Stimulated activated CD8-positive, alpha-beta memory T cell treated with anti-CD3 and anti-CD28 coated beads, Interleukin-2, amount 100 ng/mL, for 48 hours (primary cell): ENCODE results near the gene HOXD8.

Experiments used
- DNase-seq, 2 donors: peaks; one replicate each; pipeline ENCODE4 v3.0.0-alpha.2; 2020; ENCODE audit warnings: low read depth in 2 of 2

HOXD8 gene

GRCh38 chr2:176103742-176104315 is 25.7 kb upstream of the HOXD8 start:
- DNase-seq: no peak

DNA sequence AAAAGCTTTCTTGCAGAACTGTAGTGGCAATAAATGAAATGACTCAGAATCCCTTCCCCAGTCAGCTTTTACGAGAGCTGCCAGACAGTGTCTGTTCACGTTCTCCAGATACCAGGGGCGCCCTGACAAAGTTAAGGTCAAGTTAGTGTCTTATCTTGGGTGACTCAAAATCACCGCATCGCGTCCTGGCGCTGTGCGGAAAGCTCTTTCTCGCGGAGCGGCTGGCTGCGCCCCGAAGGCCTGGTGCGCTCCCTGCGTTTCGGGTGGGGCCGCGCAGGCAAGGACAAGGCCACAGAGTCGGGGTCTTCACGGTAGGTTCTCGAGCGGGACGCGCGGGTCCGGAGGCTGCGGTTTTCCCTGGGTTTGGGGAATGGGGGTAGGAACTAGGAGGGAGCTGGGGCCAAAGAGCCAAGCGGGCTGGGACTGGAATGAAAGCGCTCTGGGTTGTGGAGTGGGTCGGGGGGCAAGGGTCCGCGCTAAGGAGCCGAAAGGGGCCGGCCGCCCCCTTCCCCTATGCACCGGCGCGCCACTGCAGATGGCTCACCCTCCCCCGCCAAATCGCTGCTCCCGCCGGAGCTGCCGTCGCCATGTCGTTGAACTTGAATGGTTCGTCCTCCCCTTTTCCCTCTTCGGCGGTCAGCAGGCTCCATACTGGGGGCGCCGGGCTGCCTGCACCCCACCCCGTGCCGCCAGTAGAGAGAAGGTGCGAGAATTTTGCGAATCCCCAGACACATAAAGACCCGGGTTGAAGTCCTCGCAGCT is 25.0 kb upstream of the HOXD8 start:
- no peak for DNase-seq

DNA sequence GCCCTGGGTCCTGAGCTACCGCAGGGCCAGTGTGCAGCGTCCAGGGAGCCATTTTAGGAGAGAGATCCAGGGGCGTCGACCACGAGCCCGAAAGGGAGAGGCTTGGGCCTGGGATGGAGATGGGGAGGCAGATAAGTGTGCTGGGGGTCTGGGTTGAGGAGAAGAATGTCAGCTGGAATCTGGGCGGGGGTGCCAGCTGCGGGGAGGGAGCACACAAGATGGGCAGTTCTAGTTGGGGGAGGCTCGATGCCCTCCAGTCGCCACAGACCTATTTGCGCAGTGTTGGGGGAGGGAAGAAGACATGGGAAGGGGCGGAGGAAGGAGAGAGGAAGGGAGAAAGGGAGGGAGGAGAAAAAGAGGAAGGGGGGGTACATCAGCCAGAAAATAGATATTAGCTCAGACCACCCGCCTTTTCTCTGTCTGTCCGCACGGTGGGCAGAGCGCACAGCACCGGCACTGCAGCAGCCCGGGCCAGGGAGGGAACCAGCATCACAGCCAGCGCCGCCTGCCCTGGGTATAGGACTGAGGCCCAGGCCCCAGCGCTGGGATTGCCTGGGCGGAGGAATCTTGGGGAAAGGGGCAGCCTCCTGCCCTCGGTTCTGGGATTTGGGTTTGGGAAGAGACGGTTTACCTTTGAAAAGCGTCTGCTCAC is 24.3 kb upstream of the HOXD8 start:
- no peak for DNase-seq

GRCh38 chr2:176105730-176106580 is 23.6 kb upstream of the HOXD8 start:
- no peak for DNase-seq

- no peak for DNase-seq
Observed at GRCh38 chr2:176106581-176107539, 22.6 kb upstream of the HOXD8 start, which contains the start of gene HOXD11. Gene HOXD11, plus strand, starts transcription at chr2:176107280. Its CDS starts 76 bp downstream, at chr2:176107356.

- no peak for DNase-seq
Observed at GRCh38 chr2:176107731-176108181, 21.7 kb upstream of the HOXD8 start.

DNA sequence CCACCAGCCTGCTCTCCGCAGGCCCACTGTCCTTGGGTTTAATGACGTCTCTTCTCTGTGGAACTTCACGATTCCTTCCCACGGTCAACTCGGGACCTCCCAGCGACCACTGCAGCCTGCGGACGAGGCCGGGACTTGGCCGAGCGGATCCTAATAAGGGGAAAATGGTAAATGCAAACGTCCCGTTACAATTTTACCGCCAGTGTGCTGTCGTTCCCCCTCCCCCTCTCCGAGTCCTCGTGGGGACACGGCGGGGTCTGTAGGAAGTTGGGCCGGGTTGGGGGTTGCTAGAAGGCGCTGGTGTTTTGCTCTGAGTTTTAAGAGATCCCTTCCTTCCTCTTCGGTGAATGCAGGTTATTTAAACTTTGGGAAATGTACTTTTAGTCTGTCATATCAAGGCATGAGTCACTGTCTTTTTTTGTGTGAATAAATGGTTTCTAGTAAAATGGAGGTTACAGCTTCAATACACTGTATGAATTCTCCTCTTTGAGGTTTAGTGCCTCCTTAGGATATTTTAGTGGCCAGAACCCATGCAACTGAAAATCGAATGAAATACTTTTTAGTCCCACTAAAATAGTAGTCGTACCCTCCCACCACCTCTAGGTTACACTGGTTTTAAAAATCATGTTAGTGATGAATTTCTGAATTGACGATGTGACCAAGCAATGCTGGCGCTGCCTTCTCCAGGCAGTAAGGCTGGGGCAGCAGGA is 20.2 kb upstream of the HOXD8 start:
- DNase-seq: no peak

DNA sequence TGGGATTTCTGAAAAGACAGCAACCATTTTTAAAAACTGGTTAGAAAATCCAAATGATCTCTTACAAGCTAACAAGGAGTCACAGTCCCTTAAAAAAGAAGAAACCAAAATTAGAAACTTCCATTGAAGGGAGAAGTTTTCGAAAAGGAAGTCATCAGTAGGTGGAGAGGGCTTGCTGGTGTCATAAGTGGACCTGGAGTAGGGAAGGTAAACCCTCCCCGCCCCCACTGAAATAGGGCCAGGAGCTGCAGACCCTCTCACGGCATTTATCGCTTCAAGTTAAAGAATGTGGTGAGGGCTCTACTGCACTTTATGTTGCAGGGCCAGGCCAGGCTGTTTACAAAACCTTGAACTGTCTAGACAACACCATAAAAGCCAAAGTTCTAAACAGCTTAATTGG is 19.6 kb upstream of the HOXD8 start:
- DNase-seq: no peak

DNA sequence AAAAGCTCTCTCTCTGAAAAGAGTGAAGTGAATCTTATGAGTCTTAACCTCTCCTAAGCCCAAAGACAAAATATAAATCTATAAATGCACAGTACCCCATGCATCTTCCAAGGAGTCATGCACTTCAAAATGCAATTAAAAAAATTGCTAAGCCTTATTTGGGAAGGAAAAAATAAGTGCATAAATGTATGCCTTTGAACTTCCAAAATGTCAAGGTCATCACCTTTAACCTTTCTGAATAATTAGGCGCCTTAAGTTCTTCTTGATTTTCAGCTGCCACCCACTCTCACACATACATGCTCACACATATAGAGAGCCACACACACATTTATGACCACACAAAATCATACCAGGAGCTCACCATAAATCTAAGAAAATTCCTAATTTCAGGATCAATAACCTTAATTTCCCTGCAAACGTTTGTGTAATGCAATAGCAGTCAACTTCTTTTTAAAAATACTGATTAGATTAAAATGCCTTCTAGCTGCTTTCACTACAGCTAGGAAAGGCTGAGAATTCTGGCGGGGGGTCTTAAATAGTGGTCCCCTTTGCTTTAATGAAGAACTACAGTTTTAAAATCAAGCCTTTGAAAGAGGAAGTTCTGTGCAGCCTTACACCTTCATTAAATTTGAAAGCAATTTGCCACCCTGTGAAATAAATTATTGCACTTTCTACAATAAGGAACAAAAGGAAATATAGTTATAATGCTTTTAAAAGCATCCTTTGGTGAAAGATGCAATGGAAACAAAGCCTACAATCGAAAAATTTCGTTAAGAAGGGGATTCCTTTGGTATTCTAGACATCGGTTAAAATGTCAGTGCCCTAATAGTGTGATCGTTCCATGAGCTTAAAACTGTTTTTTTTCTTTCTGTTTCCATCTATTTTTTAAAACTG is 18.8 kb upstream of the HOXD8 start:
- DNase-seq: no peak

GRCh38 chr2:176111309-176111663 is 18.2 kb upstream of the HOXD8 start:
- DNase-seq: no peak

- no peak for DNase-seq
Observed at GRCh38 chr2:176111846-176112374, 17.6 kb upstream of the HOXD8 start.

DNA sequence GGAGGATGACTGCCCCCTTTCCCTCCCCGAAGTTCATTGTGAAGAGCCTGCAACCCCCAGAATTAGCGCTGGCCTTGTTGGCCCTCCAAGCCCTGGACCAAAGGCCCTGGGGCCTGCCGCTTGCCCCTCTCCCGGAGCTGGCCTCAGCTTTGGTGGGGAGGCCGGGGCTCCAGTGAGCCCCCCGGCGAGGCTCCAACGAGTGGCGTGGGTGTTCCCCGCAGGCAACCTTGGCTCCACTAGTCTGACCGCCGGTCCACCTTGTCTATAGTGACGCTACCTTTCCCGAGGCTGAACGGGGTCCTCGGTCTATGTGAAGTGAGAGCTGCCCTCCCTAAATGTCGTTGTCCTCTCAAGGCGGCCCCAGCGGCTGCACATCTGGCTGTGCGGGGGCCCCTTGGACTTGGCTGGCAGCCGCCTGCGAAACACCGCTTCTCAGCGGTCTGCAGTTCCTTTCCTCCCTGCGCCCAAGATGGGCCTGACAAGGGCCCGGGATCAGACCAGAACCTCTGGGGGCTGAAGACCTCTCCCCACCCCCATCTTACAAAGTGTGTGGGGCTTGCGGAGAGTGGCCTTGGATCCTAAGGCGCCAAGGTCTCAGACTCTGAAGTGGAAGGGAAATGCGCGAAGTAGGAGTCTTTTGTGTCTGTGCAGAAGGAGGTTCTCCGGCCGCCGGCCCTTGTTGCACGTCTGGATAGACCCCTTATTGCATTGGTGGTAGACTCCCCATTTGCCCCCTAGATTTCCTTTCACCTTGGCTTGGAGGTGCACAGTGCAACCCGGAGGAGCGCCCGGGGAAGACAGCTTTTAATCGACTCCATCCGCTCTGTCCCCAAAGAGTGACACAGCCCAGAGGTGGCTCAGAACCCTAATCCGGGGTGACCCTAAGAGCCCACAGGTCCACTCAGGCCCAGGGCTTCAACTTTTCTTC is 16.9 kb upstream of the HOXD8 start:
- DNase-seq: no peak

DNA sequence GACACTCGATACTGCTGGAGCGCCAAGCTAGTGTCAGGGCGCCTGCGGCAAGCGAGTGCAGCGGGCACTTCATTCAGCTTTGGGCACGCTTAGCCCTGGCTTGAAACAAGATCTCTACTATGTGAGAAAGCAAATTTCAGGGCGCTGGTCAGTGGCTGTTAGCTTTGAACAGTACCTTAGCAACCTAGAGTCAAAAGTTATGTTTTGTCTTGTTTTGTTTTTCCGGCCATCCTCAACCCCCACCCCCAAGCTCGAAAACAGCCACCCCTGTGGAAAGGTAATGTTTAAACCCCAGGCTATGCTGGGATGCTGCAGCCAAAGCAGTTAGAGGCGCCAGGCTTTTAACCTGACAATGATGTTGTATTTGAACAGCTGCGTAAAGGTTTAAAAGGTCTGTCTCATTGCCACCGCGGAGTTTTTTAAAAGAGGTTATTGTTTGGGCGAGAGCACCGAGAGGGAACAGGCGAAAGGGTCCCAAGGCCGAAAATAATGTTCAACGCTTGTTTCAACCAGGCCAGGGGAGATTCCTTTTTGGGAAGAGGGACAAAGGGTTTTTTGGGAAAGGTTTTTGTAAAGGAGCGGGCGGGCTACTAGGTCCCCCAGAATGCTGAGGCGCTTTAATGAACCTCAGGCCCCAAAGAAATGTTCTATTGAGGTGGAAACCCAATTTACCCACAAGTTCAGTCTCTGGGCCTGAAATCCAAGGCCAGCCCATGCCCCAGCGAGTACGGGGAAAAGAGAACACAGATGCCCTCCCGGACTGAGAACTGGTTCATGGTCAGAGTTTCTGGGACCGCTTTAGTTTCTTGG is 15.2 kb upstream of the HOXD8 start:
- no peak for DNase-seq

DNA sequence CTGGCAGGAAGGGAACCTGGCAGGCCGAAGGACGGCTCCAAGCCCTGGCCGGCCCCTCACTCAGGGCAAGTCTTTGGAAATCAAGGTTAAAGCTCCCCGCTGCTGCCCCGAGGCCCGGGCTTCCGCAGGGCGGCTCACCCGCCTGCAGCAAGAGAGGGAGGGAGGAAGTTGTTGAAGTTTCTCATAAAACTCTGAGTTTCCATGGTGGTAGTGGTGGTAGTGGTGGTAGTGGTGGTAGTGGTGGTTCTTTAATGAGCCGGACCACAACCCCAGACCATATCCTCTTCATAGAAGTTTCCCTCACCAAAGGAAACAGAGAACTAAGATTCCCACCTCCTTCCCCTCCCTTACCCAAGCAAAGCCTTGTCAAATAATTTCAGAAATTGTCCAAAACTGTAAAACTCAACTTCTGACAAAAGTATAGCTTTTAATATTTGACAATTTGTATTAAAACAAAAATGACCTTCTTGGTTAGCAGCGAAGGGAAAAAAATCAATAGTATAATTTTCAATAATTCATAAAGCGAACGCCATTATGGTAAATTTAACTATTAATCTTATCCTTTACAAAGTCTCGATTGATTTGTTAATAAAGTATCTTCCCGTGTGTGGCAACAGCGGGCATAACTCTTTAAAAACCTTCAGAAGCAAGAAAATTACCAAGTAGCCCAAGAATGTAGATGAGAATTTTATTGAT is 14.4 kb upstream of the HOXD8 start:
- no peak for DNase-seq

GRCh38 chr2:176115883-176116813 is 13.4 kb upstream of the HOXD8 start, which contains the start of gene HOXD10:
Gene HOXD10, plus strand, starts transcription at chr2:176116778. Its CDS starts 56 bp downstream, at chr2:176116834.
- DNase-seq: no peak
